Body of pancreas (tissue), 4 donors: ENCODE measurements around the gene USP17L18.
"Not testable (repeated sequence)": the region's sequence is repeated elsewhere in the genome, so short reads cannot be mapped to it uniquely, and the experiment has no call there.

Experiments
- POLR2A ChIP-seq, 3 donors: fragments of 450-650 bp; IDR thresholded peaks; one replicate each; pipeline ENCODE4 v1.6.1; 2016; ENCODE audit warnings: antibody characterized with exemption in 3 of 3, mild to moderate bottlenecking in 2 of 3
- TF ChIP-seq, protein P1 (sequence below), 7 experiments: fragments of 450-650 bp in 4 of 7; fragments of 200-600 bp in 3 of 7; sonication (generic) in 3 of 7; IDR thresholded peaks; one replicate each; pipeline ENCODE4 v1.5.1; 2016 to 2019; ENCODE audit warnings: antibody characterized with exemption in 7 of 7

DNA sequence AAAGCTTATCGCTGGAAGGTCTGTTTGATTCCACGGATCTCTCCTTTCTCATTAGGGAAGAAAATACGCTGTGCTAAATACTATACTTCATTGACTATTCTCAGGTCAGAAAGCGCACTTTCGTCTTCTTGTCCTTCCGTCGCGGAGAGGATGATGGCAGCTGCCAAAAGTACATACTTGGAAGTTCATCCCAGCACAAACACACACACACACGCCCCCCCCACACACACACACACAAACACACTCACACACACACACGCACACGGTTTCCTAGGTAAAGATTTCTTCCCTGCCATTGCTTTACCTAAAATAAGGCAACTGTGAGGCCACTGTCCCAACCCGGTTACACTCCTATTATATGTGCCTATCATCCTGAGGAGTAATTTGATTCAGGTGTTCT, 10.0 kb upstream of the USP17L18 start:
- not testable (repeated sequence) for TF ChIP-seq POLR2A (IDR thresholded peaks at IDR 0.05)
- TF ChIP-seq, protein P1, sequence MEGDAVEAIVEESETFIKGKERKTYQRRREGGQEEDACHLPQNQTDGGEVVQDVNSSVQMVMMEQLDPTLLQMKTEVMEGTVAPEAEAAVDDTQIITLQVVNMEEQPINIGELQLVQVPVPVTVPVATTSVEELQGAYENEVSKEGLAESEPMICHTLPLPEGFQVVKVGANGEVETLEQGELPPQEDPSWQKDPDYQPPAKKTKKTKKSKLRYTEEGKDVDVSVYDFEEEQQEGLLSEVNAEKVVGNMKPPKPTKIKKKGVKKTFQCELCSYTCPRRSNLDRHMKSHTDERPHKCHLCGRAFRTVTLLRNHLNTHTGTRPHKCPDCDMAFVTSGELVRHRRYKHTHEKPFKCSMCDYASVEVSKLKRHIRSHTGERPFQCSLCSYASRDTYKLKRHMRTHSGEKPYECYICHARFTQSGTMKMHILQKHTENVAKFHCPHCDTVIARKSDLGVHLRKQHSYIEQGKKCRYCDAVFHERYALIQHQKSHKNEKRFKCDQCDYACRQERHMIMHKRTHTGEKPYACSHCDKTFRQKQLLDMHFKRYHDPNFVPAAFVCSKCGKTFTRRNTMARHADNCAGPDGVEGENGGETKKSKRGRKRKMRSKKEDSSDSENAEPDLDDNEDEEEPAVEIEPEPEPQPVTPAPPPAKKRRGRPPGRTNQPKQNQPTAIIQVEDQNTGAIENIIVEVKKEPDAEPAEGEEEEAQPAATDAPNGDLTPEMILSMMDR (IDR thresholded peaks at IDR 0.05): not testable (repeated sequence)
